ENCODE results near the gene TRIP12.

GRCh38 chr2:229774237-229774636 lies 147.6 kb downstream of the TRIP12 start:
- TF ChIP-seq CTCF (IDR thresholded peaks at IDR 0.05) (no peak), POLR2A (IDR thresholded peaks at IDR 0.05) (no peak)
